Measurements from ENCODE around the gene TUBGCP5. TPM values are rescaled to one million over a fixed set of nuclear protein-coding genes. Genes with fewer than 3 reads are reported as not detected.

Gene TUBGCP5
- total RNA-seq, 1 experiment from 2014 or later = 31.8 TPM

GRCh38 chr15:23064156-23064555 is 24.8 kb upstream of the TUBGCP5 start:
- H3K4me1 ChIP-seq (ENCODE audit: insufficient read depth, low read length, poor library complexity, severe bottlenecking) = no peaks in the 10 kb centered on the region
- CTCF ChIA-PET = no interaction called here
- H3K36me3 ChIP-seq (ENCODE audit: insufficient read depth, low read length, poor library complexity, severe bottlenecking) = no peaks in the 10 kb centered on the region
- H3K27me3 ChIP-seq (replicated peaks; ENCODE audit: insufficient read depth, low read depth, low read length, poor library complexity) = no peaks in the 10 kb centered on the region
- H3K9me3 ChIP-seq (ENCODE audit: low read depth, low read length, poor library complexity, severe bottlenecking) = no peaks in the 10 kb centered on the region
- POLR2A ChIA-PET (ENCODE audit: low non-redundant PET) = no interaction called here
- no peak overlapping the region for H3K27ac ChIP-seq (ENCODE audit: low read depth, low read length, poor library complexity, severe bottlenecking)
- no peak for TF ChIP-seq CTCF (conservative IDR thresholded peaks at IDR 0.05; ENCODE audit: low read depth, low read length)
- TF ChIP-seq EZH2 (IDR thresholded peaks at IDR 0.05; ENCODE audit: borderline replicate concordance, low read depth, low read length, poor library complexity, severe bottlenecking) = no peak
- intact Hi-C loops (cut with micrococcal nuclease; ENCODE audit: unreplicated experiment) = no loop called here
- DNase-seq (ENCODE audit: low spot score) = no peak
- H3K4me3 ChIP-seq (ENCODE audit: low read depth, low read length, poor library complexity, severe bottlenecking) = no peak overlapping the region
- BruUV-seq (replicated peaks) = no TSS peak

GRCh38 chr15:23057707-23058106 is 18.3 kb upstream of the TUBGCP5 start:
- ChIA-PET POLR2A (ENCODE audit: low non-redundant PET) (no interaction called here), CTCF (no interaction called here)
- no peaks in the 10 kb centered on the region for H3K9me3 ChIP-seq (ENCODE audit: low read depth, low read length, poor library complexity, severe bottlenecking)
- no peak overlapping the region for H3K27ac ChIP-seq (ENCODE audit: low read depth, low read length, poor library complexity, severe bottlenecking)
- BruUV-seq (replicated peaks) = no TSS peak
- H3K4me3 ChIP-seq (ENCODE audit: low read depth, low read length, poor library complexity, severe bottlenecking) = no peak overlapping the region
- H3K4me1 ChIP-seq (ENCODE audit: insufficient read depth, low read length, poor library complexity, severe bottlenecking) = no peaks in the 10 kb centered on the region
- H3K36me3 ChIP-seq (ENCODE audit: insufficient read depth, low read length, poor library complexity, severe bottlenecking) = no peaks in the 10 kb centered on the region
- no peak for DNase-seq (ENCODE audit: low spot score)
- no peak for TF ChIP-seq CTCF (conservative IDR thresholded peaks at IDR 0.05; ENCODE audit: low read depth, low read length)
- H3K27me3 ChIP-seq (replicated peaks; ENCODE audit: insufficient read depth, low read depth, low read length, poor library complexity) = peaks cover 3% of the 10 kb centered on the region
- intact Hi-C loops (cut with micrococcal nuclease; ENCODE audit: unreplicated experiment) = no loop called here

GRCh38 chr15:23055316-23055715 is 15.9 kb upstream of the TUBGCP5 start:
- H3K9me3 ChIP-seq (ENCODE audit: low read depth, low read length, poor library complexity, severe bottlenecking) = no peaks in the 10 kb centered on the region
- no peaks in the 10 kb centered on the region for H3K4me1 ChIP-seq (ENCODE audit: insufficient read depth, low read length, poor library complexity, severe bottlenecking)
- TF ChIP-seq EZH2 (IDR thresholded peaks at IDR 0.05; ENCODE audit: borderline replicate concordance, low read depth, low read length, poor library complexity, severe bottlenecking) = no peak
- no peak for TF ChIP-seq CTCF (conservative IDR thresholded peaks at IDR 0.05; ENCODE audit: low read depth, low read length)
- ChIA-PET CTCF (no interaction called here), POLR2A (ENCODE audit: low non-redundant PET) (interaction anchor here (0.6 kb wide), 1 partner anchor 114 kb away, joined by 4 read pairs; no protein-coding TSS in a partner anchor)
- H3K27me3 ChIP-seq (replicated peaks; ENCODE audit: insufficient read depth, low read depth, low read length, poor library complexity) = peaks cover 3% of the 10 kb centered on the region
- no peaks in the 10 kb centered on the region for H3K36me3 ChIP-seq (ENCODE audit: insufficient read depth, low read length, poor library complexity, severe bottlenecking)
- BruUV-seq (replicated peaks) = no TSS peak
- no peak for DNase-seq (ENCODE audit: low spot score)
- intact Hi-C loops (cut with micrococcal nuclease; ENCODE audit: unreplicated experiment) = no loop called here
- no peak overlapping the region for H3K4me3 ChIP-seq (ENCODE audit: low read depth, low read length, poor library complexity, severe bottlenecking)
- no peak overlapping the region for H3K27ac ChIP-seq (ENCODE audit: low read depth, low read length, poor library complexity, severe bottlenecking)
